ENCODE results near the gene CNTNAP5. TPM values are rescaled to one million over a fixed set of nuclear protein-coding genes. Genes with fewer than 3 reads are reported as not detected.

Gene CNTNAP5
- total and polyA plus RNA-seq, 12 donors: 0.08 to 4.9 (median 0.96) TPM; not detected in 5

DNA sequence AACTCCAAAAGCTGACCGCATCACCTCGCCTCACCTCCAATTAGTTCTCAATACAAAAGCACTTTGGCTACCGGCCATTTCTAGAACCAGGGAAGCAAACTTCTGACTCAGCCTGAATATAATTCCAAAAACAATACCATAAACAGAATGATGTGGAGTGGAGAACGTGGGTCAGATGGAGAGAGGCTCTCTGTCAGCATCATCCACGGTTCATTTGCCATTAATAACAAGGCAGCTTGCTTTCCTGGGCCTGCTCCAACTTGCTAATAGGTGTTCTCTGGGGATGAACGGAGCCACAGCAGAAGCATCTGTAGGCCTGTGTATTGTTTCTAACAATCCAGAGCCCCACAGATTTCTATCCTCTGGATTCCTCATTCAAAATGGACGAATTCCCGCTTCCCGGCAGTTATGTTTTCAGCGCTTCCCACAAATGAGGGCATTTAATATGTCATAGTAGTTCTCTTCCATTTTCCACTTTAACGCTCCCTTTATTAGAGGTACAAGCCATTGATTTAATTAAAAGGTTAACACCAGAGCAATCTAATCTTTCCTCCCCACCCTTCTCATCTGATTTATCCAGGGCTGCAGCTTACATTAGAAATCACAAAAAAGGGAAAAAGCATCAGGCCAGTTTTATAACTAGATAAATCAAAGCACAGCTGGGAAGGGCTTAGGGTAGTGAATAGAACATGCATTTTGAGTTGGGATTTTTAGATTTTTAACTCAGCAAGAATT is 23.2 kb upstream of the CNTNAP5 start:
- Histone ChIP-seq H3K36me3 (replicated peaks in 1 of 2) (no peaks in the 10 kb centered on the region), H3K27ac (no peak overlapping the region), H3K4me3 (no peak overlapping the region), H3K27me3 (no peaks in the 10 kb centered on the region), H3K9me3 (replicated peaks in 1 of 3) (no peaks in the 10 kb centered on the region), H3K4me1 (replicated peaks in 1 of 2) (no peaks in the 10 kb centered on the region)
- WGBS, 4 donors: 70 to 73% (median 72%) methylated on average over 11 of the region's 11 CpGs
- TF ChIP-seq, protein P1, sequence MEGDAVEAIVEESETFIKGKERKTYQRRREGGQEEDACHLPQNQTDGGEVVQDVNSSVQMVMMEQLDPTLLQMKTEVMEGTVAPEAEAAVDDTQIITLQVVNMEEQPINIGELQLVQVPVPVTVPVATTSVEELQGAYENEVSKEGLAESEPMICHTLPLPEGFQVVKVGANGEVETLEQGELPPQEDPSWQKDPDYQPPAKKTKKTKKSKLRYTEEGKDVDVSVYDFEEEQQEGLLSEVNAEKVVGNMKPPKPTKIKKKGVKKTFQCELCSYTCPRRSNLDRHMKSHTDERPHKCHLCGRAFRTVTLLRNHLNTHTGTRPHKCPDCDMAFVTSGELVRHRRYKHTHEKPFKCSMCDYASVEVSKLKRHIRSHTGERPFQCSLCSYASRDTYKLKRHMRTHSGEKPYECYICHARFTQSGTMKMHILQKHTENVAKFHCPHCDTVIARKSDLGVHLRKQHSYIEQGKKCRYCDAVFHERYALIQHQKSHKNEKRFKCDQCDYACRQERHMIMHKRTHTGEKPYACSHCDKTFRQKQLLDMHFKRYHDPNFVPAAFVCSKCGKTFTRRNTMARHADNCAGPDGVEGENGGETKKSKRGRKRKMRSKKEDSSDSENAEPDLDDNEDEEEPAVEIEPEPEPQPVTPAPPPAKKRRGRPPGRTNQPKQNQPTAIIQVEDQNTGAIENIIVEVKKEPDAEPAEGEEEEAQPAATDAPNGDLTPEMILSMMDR (IDR thresholded peaks at IDR 0.05): no peak
- TF ChIP-seq POLR2A (IDR thresholded peaks at IDR 0.05): no peak
- DNase-seq: peak in 1 of 7 donors; percentile 62
- intact Hi-C loops (cut with DNase I): no loop called here

DNA sequence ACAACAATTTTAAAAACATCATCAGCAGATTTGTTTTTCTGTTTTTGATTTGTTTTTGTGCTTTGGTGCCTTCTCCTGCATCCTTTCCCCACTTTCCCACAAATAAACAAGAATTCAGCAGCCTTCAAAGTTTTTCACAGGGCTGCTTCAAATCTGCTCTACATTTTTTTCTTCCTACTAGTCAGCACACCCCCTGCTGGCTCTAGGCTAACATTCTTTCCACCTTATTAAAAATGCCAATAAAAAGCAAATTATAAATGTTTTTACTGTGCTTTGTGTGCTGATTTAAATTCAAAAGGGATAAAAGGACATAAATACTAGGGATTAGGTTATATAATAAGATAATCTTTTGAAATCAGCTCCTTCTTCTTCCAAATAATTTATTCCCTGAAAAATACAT is 6.2 kb upstream of the CNTNAP5 start:
- Histone ChIP-seq H3K9me3 (replicated peaks in 1 of 3) (no peaks in the 10 kb centered on the region), H3K27ac (no peak overlapping the region), H3K36me3 (replicated peaks in 1 of 2) (no peaks in the 10 kb centered on the region), H3K4me3 (no peak overlapping the region), H3K4me1 (replicated peaks in 1 of 2) (no peaks in the 10 kb centered on the region), H3K27me3 (peaks cover 1% of the 10 kb centered on the region)
- intact Hi-C loops (cut with DNase I): no loop called here
- DNase-seq: no peak
- no peak for TF ChIP-seq POLR2A (IDR thresholded peaks at IDR 0.05)
- TF ChIP-seq, protein P1 (IDR thresholded peaks at IDR 0.05): no peak

DNA sequence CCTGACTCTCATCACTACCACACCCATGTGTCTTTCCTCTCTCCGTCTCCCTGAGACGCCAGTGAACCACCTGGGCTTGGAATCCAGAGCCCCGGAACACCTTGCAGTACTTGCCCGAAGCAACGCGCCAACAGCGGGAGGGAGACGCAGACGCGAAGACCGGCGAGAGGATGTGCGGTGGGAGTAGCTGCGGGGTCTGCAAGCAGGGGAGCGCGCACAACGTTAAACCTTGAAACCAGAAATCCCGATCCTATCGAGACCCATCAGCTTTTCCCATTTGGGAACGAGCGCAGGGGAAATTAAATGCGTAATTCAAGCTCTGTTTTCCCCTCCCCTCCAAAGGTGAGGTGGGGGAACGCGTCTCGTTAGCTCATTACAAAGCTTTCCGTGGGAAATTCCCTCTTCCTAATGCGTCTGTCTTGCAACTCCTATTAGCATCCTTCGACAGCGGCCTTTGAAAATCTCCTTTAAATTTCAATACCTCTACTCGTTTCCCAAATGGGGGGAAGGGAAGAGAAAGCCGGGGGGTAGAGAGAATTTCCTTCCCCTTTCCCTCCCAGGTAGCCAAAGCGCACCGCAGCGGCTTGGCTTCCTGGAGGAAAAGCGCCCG is 421 bp upstream of the CNTNAP5 start:
- TF ChIP-seq, protein P1 (IDR thresholded peaks at IDR 0.05): no peak
- no peak for TF ChIP-seq POLR2A (IDR thresholded peaks at IDR 0.05)
- no peaks in the 10 kb centered on the region for H3K36me3 ChIP-seq (replicated peaks in 1 of 2)
- H3K9me3 ChIP-seq (replicated peaks in 1 of 3): no peaks in the 10 kb centered on the region
- no peaks in the 10 kb centered on the region for H3K4me1 ChIP-seq (replicated peaks in 1 of 2)
- intact Hi-C loops (cut with DNase I): no loop called here
- peaks cover 25% of the 10 kb centered on the region for H3K27me3 ChIP-seq
- 2 to 6% (median 3%) methylated on average over 32 to 36 of the region's 36 CpGs for WGBS, 4 donors
- H3K4me3 ChIP-seq: no peak overlapping the region
- no peak overlapping the region for H3K27ac ChIP-seq
- DNase-seq: no peak

DNA sequence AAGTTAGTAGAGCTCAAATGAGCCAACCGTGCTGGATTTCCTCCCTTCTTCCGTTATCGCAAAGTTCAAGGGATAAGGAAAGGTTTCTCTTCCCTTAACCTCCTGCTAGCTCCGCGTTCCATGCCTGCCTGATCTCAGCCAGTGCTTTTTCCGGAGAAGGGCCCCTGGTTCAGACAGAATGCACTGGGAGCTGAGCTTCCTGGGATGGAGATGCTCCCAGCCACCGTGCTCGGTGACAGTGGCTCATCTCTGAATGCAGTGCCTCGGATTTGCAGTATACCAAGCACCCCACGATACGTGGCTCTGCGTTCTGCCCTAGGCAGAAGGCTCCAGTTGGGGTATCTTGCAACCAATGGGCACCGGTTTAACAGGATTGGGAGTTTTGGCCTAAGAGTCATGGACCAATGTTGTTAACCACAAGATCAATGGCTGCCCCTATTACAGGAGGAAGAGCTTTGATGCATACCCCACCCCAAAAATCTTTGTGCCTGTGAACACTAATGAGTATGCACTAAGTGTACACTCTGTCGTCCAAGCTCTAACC is 876 bp downstream of the CNTNAP5 start:
- 36 to 45% (median 38%) methylated on average over 13 to 14 of the region's 14 CpGs for WGBS, 4 donors
- Histone ChIP-seq H3K4me1 (replicated peaks in 1 of 2) (no peaks in the 10 kb centered on the region), H3K27ac (no peak overlapping the region), H3K27me3 (peaks cover 25% of the 10 kb centered on the region), H3K36me3 (replicated peaks in 1 of 2) (no peaks in the 10 kb centered on the region), H3K4me3 (no peak overlapping the region), H3K9me3 (replicated peaks in 1 of 3) (no peaks in the 10 kb centered on the region)
- TF ChIP-seq, protein P1 (IDR thresholded peaks at IDR 0.05): no peak
- no peak for TF ChIP-seq POLR2A (IDR thresholded peaks at IDR 0.05)
- DNase-seq: peak in 1 of 7 donors; percentile 50
- intact Hi-C loops (cut with DNase I): no loop called here
